H9 (cell line): Measurements from ENCODE around the gene ACP1. TPM values are rescaled to one million over a fixed set of nuclear protein-coding genes. Genes with fewer than 3 reads are reported as not detected.

Experiments used
- DNase-seq: peaks from one replicate; pipeline ENCODE4 v3.0.0-alpha.2; 2017
- H2AFZ ChIP-seq: one replicate; pipeline ENCODE4 v1.6.1; 2013; ENCODE audit warnings: mild to moderate bottlenecking, low read length, control low read depth, moderate library complexity
- H2AK5ac ChIP-seq: 2 replicates; pipeline ENCODE4 v1.6.1; 2013; ENCODE audit warnings: low read length, control low read depth, mixed read lengths; ENCODE audit not compliant: insufficient read length
- H2BK120ac ChIP-seq: one replicate; pipeline ENCODE4 v1.6.1; 2013; ENCODE audit warnings: low read depth, mild to moderate bottlenecking, low read length, control low read depth, inconsistent platforms; ENCODE audit not compliant: poor library complexity, severe bottlenecking
- H2BK12ac ChIP-seq: 2 replicates; pipeline ENCODE4 v1.6.1; 2013; ENCODE audit warnings: low read length, control low read depth, mixed read lengths, low read depth; ENCODE audit not compliant: insufficient read length
- H2BK15ac ChIP-seq: 2 replicates; pipeline ENCODE4 v1.6.1; 2013; ENCODE audit warnings: low read depth, low read length, control low read depth
- H2BK20ac ChIP-seq: one replicate; pipeline ENCODE4 v1.6.1; 2013; ENCODE audit warnings: low read depth, mild to moderate bottlenecking, low read length, control low read depth, inconsistent platforms; ENCODE audit not compliant: poor library complexity, severe bottlenecking
- H2BK5ac ChIP-seq: 2 replicates; pipeline ENCODE4 v1.6.1; 2013; ENCODE audit warnings: low read length, control low read depth, mixed read lengths; ENCODE audit not compliant: insufficient read length
- H3K14ac ChIP-seq: 2 replicates; pipeline ENCODE4 v1.6.1; 2013; ENCODE audit warnings: low read length, control low read depth; ENCODE audit not compliant: insufficient read depth
- H3K18ac ChIP-seq: 2 replicates; pipeline ENCODE4 v1.6.1; 2013; ENCODE audit warnings: low read depth, mild to moderate bottlenecking, mixed read lengths, low read length, control low read depth; ENCODE audit not compliant: insufficient read length
- H3K23ac ChIP-seq: 2 replicates; pipeline ENCODE4 v1.6.1; 2013; ENCODE audit warnings: low read length, control low read depth, mixed read lengths, low read depth; ENCODE audit not compliant: insufficient read length
- H3K23me2 ChIP-seq: 2 replicates; pipeline ENCODE4 v1.6.1; 2013; ENCODE audit warnings: low read depth, mild to moderate bottlenecking, mixed read lengths, low read length, control low read depth; ENCODE audit not compliant: insufficient read length, poor library complexity, severe bottlenecking
- H3K27ac ChIP-seq: 2 replicates; pipeline ENCODE4 v1.5.1; 2013; ENCODE audit warnings: low read length, control low read depth, mixed read lengths, low read depth; ENCODE audit not compliant: insufficient read length
- H3K27me3 ChIP-seq: 2 replicates; pipeline ENCODE4 v1.6.1; 2013; ENCODE audit warnings: low read length, control low read depth, inconsistent platforms; ENCODE audit not compliant: insufficient read depth
- H3K4ac ChIP-seq: 2 replicates; pipeline ENCODE4 v1.6.1; 2013; ENCODE audit warnings: low read depth, mild to moderate bottlenecking, control low read depth, inconsistent platforms, low read length, moderate library complexity
- H3K4me1 ChIP-seq: 2 replicates; pipeline ENCODE4 v1.6.1; 2013; ENCODE audit warnings: low read length, control low read depth, inconsistent platforms; ENCODE audit not compliant: insufficient read depth
- H3K4me2 ChIP-seq: 2 replicates; pipeline ENCODE4 v1.6.1; 2013; ENCODE audit warnings: low read length, control low read depth, mixed read lengths; ENCODE audit not compliant: insufficient read length, insufficient read depth
- H3K56ac ChIP-seq: 2 replicates; pipeline ENCODE4 v1.6.1; 2013; ENCODE audit warnings: low read depth, mild to moderate bottlenecking, mixed read lengths, low read length, control low read depth; ENCODE audit not compliant: insufficient read length
- H3K79me1 ChIP-seq: 2 replicates; pipeline ENCODE4 v1.6.1; 2013; ENCODE audit warnings: low read depth, mild to moderate bottlenecking, moderate library complexity, low read length, control low read depth, inconsistent platforms; ENCODE audit not compliant: insufficient read depth, poor library complexity, severe bottlenecking
- H3K79me2 ChIP-seq: 2 replicates; pipeline ENCODE4 v1.6.1; 2013; ENCODE audit warnings: low read length, control low read depth, inconsistent platforms; ENCODE audit not compliant: insufficient read depth
- H3K9ac ChIP-seq: 2 replicates; pipeline ENCODE4 v1.6.1; 2013; ENCODE audit warnings: low read length, control low read depth, mixed read lengths; ENCODE audit not compliant: insufficient read length; ENCODE audit errors: extremely low read depth
- H3K9me3 ChIP-seq: one replicate; pipeline ENCODE4 v1.6.1; 2013; ENCODE audit warnings: low read depth, low read length, inconsistent platforms; ENCODE audit not compliant: control insufficient read depth
- H3T11ph ChIP-seq: one replicate; pipeline ENCODE4 v1.6.1; 2013; ENCODE audit warnings: mild to moderate bottlenecking, low read length, control low read depth, inconsistent platforms
- H4K20me1 ChIP-seq: one replicate; pipeline ENCODE4 v1.6.1; 2013; ENCODE audit not compliant: control insufficient read depth, insufficient read length, insufficient read depth
- H4K5ac ChIP-seq: 2 replicates; pipeline ENCODE4 v1.6.1; 2013; ENCODE audit warnings: low read depth, mild to moderate bottlenecking, mixed read lengths, low read length, control low read depth; ENCODE audit not compliant: insufficient read length
- H4K8ac ChIP-seq: replicated peaks from 2 replicates; pipeline ENCODE4 v1.6.1; 2013; ENCODE audit warnings: low read length, control low read depth, mixed read lengths, low read depth; ENCODE audit not compliant: insufficient read length
- H4K91ac ChIP-seq: 2 replicates; pipeline ENCODE4 v1.6.1; 2013; ENCODE audit warnings: low read depth, mild to moderate bottlenecking, moderate library complexity, mixed read lengths, low read length, control low read depth; ENCODE audit not compliant: insufficient read length
- H3K27ac Mint-ChIP-seq, 3 experiments: 2 replicates in 2 of 3; 3 replicates in 1 of 3; pipeline ENCODE4 v1.8.0; 2020 to 2021; ENCODE audit warnings: mixed read lengths in 3 of 3, mild to moderate bottlenecking in 1 of 3, moderate library complexity in 1 of 3
- H3K27me3 Mint-ChIP-seq: 2 replicates; pipeline ENCODE4 v1.8.0; 2021; ENCODE audit warnings: low read depth, mild to moderate bottlenecking, moderate library complexity, mixed read lengths
- H3K36me3 Mint-ChIP-seq, 3 experiments: 2 replicates in 2 of 3; 3 replicates in 1 of 3; pipeline ENCODE4 v1.8.0; 2020 to 2021; ENCODE audit warnings: low read depth in 3 of 3, mixed read lengths in 3 of 3; ENCODE audit not compliant: insufficient read depth in 1 of 3
- H3K4me1 Mint-ChIP-seq, 2 experiments: 2 replicates each; pipeline ENCODE4 v1.8.0; 2020; ENCODE audit warnings: mixed read lengths in 2 of 2
- H3K4me3 Mint-ChIP-seq, 2 experiments: 2 replicates in 1 of 2; 3 replicates in 1 of 2; pipeline ENCODE4 v1.8.0; 2020 to 2021; ENCODE audit warnings: mild to moderate bottlenecking in 2 of 2, mixed read lengths in 2 of 2, moderate library complexity in 1 of 2
- H3K9me3 Mint-ChIP-seq, 2 experiments: 2 replicates in 1 of 2; 3 replicates in 1 of 2; pipeline ENCODE4 v1.8.0; 2020; ENCODE audit warnings: mild to moderate bottlenecking in 2 of 2, mixed read lengths in 2 of 2, moderate library complexity in 1 of 2
- CTCF ChIP-seq: fragments of 200-600 bp; sonication (generic); conservative IDR thresholded peaks from 3 replicates; pipeline ENCODE4 v1.8.0; 2021; ENCODE audit warnings: antibody characterized with exemption, mild to moderate bottlenecking
- WGBS: extraction: QIAGEN DNeasy Blood & Tissue Kit; methylation state at CpG from one replicate; pipeline ENCODE4 v1.1.7; 2013; ENCODE audit warnings: missing lambda C conversion rate, low lambda C conversion rate, mixed read lengths; ENCODE audit not compliant: insufficient read length; ENCODE audit errors: extremely low coverage; 5-methylcytosine and 5-hydroxymethylcytosine counted together
- total RNA-seq: library from RNA; stranded (reverse); gene quantifications from 2 replicates; pipeline ENCODE4 v1.2.1, GENCODE V29; 2021

ACP1 gene
- total RNA-seq, 1 experiment from 2014 or later = 143 TPM

GRCh38 chr2:231521-232185, 33.1 kb upstream of the ACP1 start:
- no peak overlapping the region for H3K18ac ChIP-seq
- H3K4me2 ChIP-seq = no peak overlapping the region
- H3K79me2 ChIP-seq = no peaks in the 10 kb centered on the region; the same call in 1 of the 2 replicates
- no peak overlapping the region for H2BK5ac ChIP-seq
- WGBS = no CpG with 5 or more reads among the region's 9 CpGs
- no peaks in the 10 kb centered on the region for H4K20me1 ChIP-seq
- H4K8ac ChIP-seq = no peak overlapping the region
- H3K4me1 ChIP-seq = no peaks in the 10 kb centered on the region
- Mint-ChIP-seq H3K4me1 (peaks cover 23% of the 10 kb centered on the region in 2 experiments), H3K9me3 (peaks cover 0 to 2% of the 10 kb centered on the region in 2 experiments; a peak in 1 of 5 replicates), H3K27ac (no peak overlapping the region), H3K27me3 (no peaks in the 10 kb centered on the region), H3K36me3 (peaks cover 5 to 13% (median 12%) of the 10 kb centered on the region in 3 experiments), H3K4me3 (no peak overlapping the region)
- H2AFZ ChIP-seq = no peak overlapping the region
- no peak overlapping the region for H3K4ac ChIP-seq
- H3T11ph ChIP-seq = no peak overlapping the region
- no peaks in the 10 kb centered on the region for H3K27me3 ChIP-seq
- no peak overlapping the region for H3K9ac ChIP-seq
- no peaks in the 10 kb centered on the region for H3K9me3 ChIP-seq
- no peak overlapping the region for H3K27ac ChIP-seq
- TF ChIP-seq CTCF = no peak
- no peak overlapping the region for H2BK15ac ChIP-seq
- no peak overlapping the region for H2BK12ac ChIP-seq
- no peak overlapping the region for H3K14ac ChIP-seq
- H2BK120ac ChIP-seq = no peak overlapping the region
- DNase-seq = no peak
- H4K5ac ChIP-seq = no peak overlapping the region
- no peak overlapping the region for H3K23ac ChIP-seq
- no peaks in the 10 kb centered on the region for H3K23me2 ChIP-seq
- H4K91ac ChIP-seq = no peak overlapping the region
- H3K79me1 ChIP-seq = no peaks in the 10 kb centered on the region
- H3K56ac ChIP-seq = no peak overlapping the region
- no peak overlapping the region for H2AK5ac ChIP-seq
- H2BK20ac ChIP-seq = no peak overlapping the region
